AG04449 (cell line): ENCODE measurements around the gene ATP8A2.

Source experiments
- CTCF ChIA-PET: fragments of 350-600 bp; formaldehyde crosslinking; extraction: SDS; loops from one replicate; lab custom pipeline; 2021; ENCODE audit warnings: antibody characterized with exemption; lab: Yijun Ruan, JAX
- POLR2A ChIA-PET: fragments of 400-600, 350-600 bp; formaldehyde crosslinking; extraction: SDS; loops from one replicate; lab custom pipeline; 2020; ENCODE audit warnings: antibody characterized with exemption, inconsistent platforms; lab: Yijun Ruan, JAX
- DNase-seq: peaks from one replicate; pipeline ENCODE4 v3.0.0-alpha.2; 2010; ENCODE audit warnings: low read depth, low spot score
- H3K4me3 ChIP-seq: 2 replicates; pipeline ENCODE4 v1.5.1; 2011; ENCODE audit warnings: low read depth, mild to moderate bottlenecking, control low read depth, low read length
- CTCF ChIP-seq: IDR thresholded peaks from one replicate; pipeline ENCODE4 v1.5.1; 2011; ENCODE audit warnings: mild to moderate bottlenecking, moderate library complexity, low read length, control low read depth, inconsistent platforms; ENCODE audit not compliant: insufficient read depth; ENCODE audit errors: missing control alignments

ATP8A2 gene

GRCh38 chr13:25415241-25415640, 43.5 kb downstream of the ATP8A2 start:
- no peak for TF ChIP-seq CTCF
- H3K4me3 ChIP-seq = no peak overlapping the region
- ChIA-PET CTCF (no interaction called here), POLR2A (no interaction called here)
- DNase-seq = no peak

GRCh38 chr13:25417535-25417934, 45.8 kb downstream of the ATP8A2 start:
- CTCF ChIA-PET = no interaction called here
- H3K4me3 ChIP-seq = no peak overlapping the region
- no peak for TF ChIP-seq CTCF
- DNase-seq = no peak
- POLR2A ChIA-PET = no interaction called here

- ChIA-PET CTCF (no interaction called here), POLR2A (no interaction called here)
- no peak for TF ChIP-seq CTCF
- H3K4me3 ChIP-seq = no peak overlapping the region
- DNase-seq = no peak
These were observed 48.4 kb downstream of the ATP8A2 start for GRCh38 chr13:25420161-25420560.

GRCh38 chr13:25421612-25422011, 49.8 kb downstream of the ATP8A2 start:
- H3K4me3 ChIP-seq = no peak overlapping the region
- no peak for DNase-seq
- ChIA-PET POLR2A (no interaction called here), CTCF (no interaction called here)
- no peak for TF ChIP-seq CTCF

GRCh38 chr13:25422153-25422552, 50.4 kb downstream of the ATP8A2 start:
- no peak overlapping the region for H3K4me3 ChIP-seq
- no peak for TF ChIP-seq CTCF
- DNase-seq = no peak
- ChIA-PET CTCF (no interaction called here), POLR2A (no interaction called here)

GRCh38 chr13:25423831-25424230, 52.1 kb downstream of the ATP8A2 start:
- no peak for DNase-seq
- CTCF ChIA-PET = no interaction called here

More at GRCh38 chr13:25423831-25424230, 52.1 kb downstream of the ATP8A2 start:
- H3K4me3 ChIP-seq = no peak overlapping the region
- POLR2A ChIA-PET = no interaction called here
- no peak for TF ChIP-seq CTCF
